Testis (tissue), 3 donors: ENCODE measurements around the gene AUTS2. TPM values are rescaled to one million over a fixed set of nuclear protein-coding genes. Genes with fewer than 3 reads are reported as not detected.

Experiments used
- DNase-seq: peaks from one replicate; pipeline ENCODE4 v3.0.0-alpha.2; 2019
- H3K27ac ChIP-seq, 2 donors: fragments of 200-600 bp; sonication (generic); one replicate each; pipeline ENCODE4 v1.5.1; 2019
- H3K27me3 ChIP-seq: fragments of 200-600 bp; sonication (generic); one replicate; pipeline ENCODE4 v1.5.1; 2019
- H3K36me3 ChIP-seq: fragments of 200-600 bp; sonication (generic); one replicate; pipeline ENCODE4 v1.5.1; 2017; ENCODE audit warnings: low read depth; ENCODE audit errors: missing control alignments
- H3K4me1 ChIP-seq: fragments of 200-600 bp; sonication (generic); one replicate; pipeline ENCODE4 v1.5.1; 2019
- H3K4me3 ChIP-seq, 2 donors: fragments of 200-600 bp; sonication (generic); one replicate each; pipeline ENCODE4 v1.5.1; 2017 to 2019
- H3K9me3 ChIP-seq: fragments of 200-600 bp; sonication (generic); one replicate; pipeline ENCODE4 v1.5.1; 2017
- CTCF ChIP-seq, 3 experiments: fragments of 450-650 bp in 2 of 3; fragments of 200-600 bp in 1 of 3; sonication (generic) in 1 of 3; IDR thresholded peaks; one replicate each; pipeline ENCODE4 v1.5.1; 2016 to 2019; ENCODE audit warnings: antibody characterized with exemption in 3 of 3, mild to moderate bottlenecking in 2 of 3, moderate library complexity in 1 of 3
- POLR2A ChIP-seq: fragments of 450-650 bp; IDR thresholded peaks from one replicate; pipeline ENCODE4 v1.6.1; 2017; ENCODE audit warnings: antibody characterized with exemption, mild to moderate bottlenecking, moderate library complexity
- WGBS, 2 donors: methylation state at CpG; one replicate each; pipeline ENCODE4 v1.1.5; 2018; 5-methylcytosine and 5-hydroxymethylcytosine counted together
- intact Hi-C: fragments of 100-400 bp; cut with DNase I; formaldehyde crosslinking; loops from one replicate; pipeline ENCODE4 v1.15.1; 2023; ENCODE audit warnings: low total_unique reads
- polyA plus RNA-seq: library from polyadenylated mRNA; stranded (reverse); fragments of 350-450 nt; fragmentation: Illumina TruSeq; extraction: RNeasy Lipid Tissue Mini Kit (QIAGEN cat#74804); gene quantifications from one replicate; pipeline ENCODE4 v1.2.3, GENCODE V29; 2014; ENCODE audit warnings: low read depth, low replicate concordance; ENCODE audit not compliant: insufficient read depth
- total RNA-seq, 2 donors: library from RNA; depleted of rRNA; stranded (reverse); fragments of >200 nt; gene quantifications; one replicate each; pipeline ENCODE4 v1.2.3, GENCODE V29; 2016

The AUTS2 gene
- total and polyA plus RNA-seq, 3 donors from 2014 or later: 21.3 to 75.5 (median 56.1) TPM

GRCh38 chr7:70775570-70776156 is 1177.4 kb downstream of the AUTS2 start:
- 76 to 77% methylated on average over 4 of the region's 4 CpGs for WGBS, 2 donors
- Histone ChIP-seq H3K27ac (no peak overlapping the region), H3K27me3 (no peaks in the 10 kb centered on the region), H3K4me1 (peaks cover 15% of the 10 kb centered on the region), H3K4me3 (no peak overlapping the region), H3K9me3 (no peaks in the 10 kb centered on the region), H3K36me3 (no peaks in the 10 kb centered on the region)
- intact Hi-C loops: no loop called here
- DNase-seq: no peak
- no peak for TF ChIP-seq CTCF (IDR thresholded peaks at IDR 0.05)
- no peak for TF ChIP-seq POLR2A

- DNase-seq: peak; percentile 92
- H3K4me1 ChIP-seq: peaks cover 15% of the 10 kb centered on the region
- intact Hi-C loops: no loop called here
- TF ChIP-seq POLR2A (no peak), CTCF (IDR thresholded peaks at IDR 0.05) (no peak)
- WGBS, 2 donors: 29 to 46% methylated on average over 7 of the region's 7 CpGs
- no peak overlapping the region for H3K4me3 ChIP-seq
- no peaks in the 10 kb centered on the region for H3K27me3 ChIP-seq
- no peaks in the 10 kb centered on the region for H3K9me3 ChIP-seq
- H3K36me3 ChIP-seq: no peaks in the 10 kb centered on the region
- peak overlapping the region in 1 of 2 donors; percentile 66 for H3K27ac ChIP-seq
Measured at GRCh38 chr7:70776627-70777101, 1178.4 kb downstream of the AUTS2 start.

- H3K27ac ChIP-seq: peak overlapping the region in 1 of 2 donors; percentile 66
- H3K36me3 ChIP-seq: no peaks in the 10 kb centered on the region
- TF ChIP-seq CTCF (IDR thresholded peaks at IDR 0.05): no peak
- no peak for TF ChIP-seq POLR2A
- H3K4me1 ChIP-seq: peaks cover 15% of the 10 kb centered on the region
- no peaks in the 10 kb centered on the region for H3K27me3 ChIP-seq
- no peak for DNase-seq
- H3K9me3 ChIP-seq: no peaks in the 10 kb centered on the region
- no peak overlapping the region for H3K4me3 ChIP-seq
- intact Hi-C loops: no loop called here
Measured at GRCh38 chr7:70777251-70777650, 1179.0 kb downstream of the AUTS2 start.

GRCh38 chr7:70778585-70778984 is 1180.3 kb downstream of the AUTS2 start:
- no peak for DNase-seq
- H3K27me3 ChIP-seq: no peaks in the 10 kb centered on the region
- H3K4me1 ChIP-seq: peaks cover 15% of the 10 kb centered on the region
- no peak for TF ChIP-seq CTCF (IDR thresholded peaks at IDR 0.05)
- no peak for TF ChIP-seq POLR2A
- H3K4me3 ChIP-seq: no peak overlapping the region
- no peaks in the 10 kb centered on the region for H3K9me3 ChIP-seq
- no peaks in the 10 kb centered on the region for H3K36me3 ChIP-seq
- intact Hi-C loops: no loop called here
- no peak overlapping the region for H3K27ac ChIP-seq
- WGBS, 2 donors: 95 to 97% methylated on average over 3 of the region's 3 CpGs

- Histone ChIP-seq H3K9me3 (no peaks in the 10 kb centered on the region), H3K27me3 (no peaks in the 10 kb centered on the region), H3K27ac (no peak overlapping the region), H3K36me3 (no peaks in the 10 kb centered on the region), H3K4me1 (peaks cover 15% of the 10 kb centered on the region), H3K4me3 (no peak overlapping the region)
- WGBS, 2 donors: 95 to 97% methylated on average over 7 of the region's 7 CpGs
- intact Hi-C loops: no loop called here
- no peak for DNase-seq
- TF ChIP-seq CTCF (IDR thresholded peaks at IDR 0.05) (no peak), POLR2A (no peak)
Measured at GRCh38 chr7:70779321-70779720, 1181.0 kb downstream of the AUTS2 start.
